RWPE1 (cell line): ENCODE results near the gene DNAH14.
"Not testable (repeated sequence)": the region's sequence is repeated elsewhere in the genome, so short reads cannot be mapped to it uniquely, and the experiment has no call there.

Experiments
- CTCF ChIA-PET: fragments of 350-600 bp; sonication (Branson Sonifier 250); formaldehyde crosslinking; extraction: SDS; loops from one replicate; lab custom pipeline; 2021; lab: Yijun Ruan, JAX
- POLR2A ChIA-PET: fragments of 400-600 bp; formaldehyde crosslinking; extraction: SDS; loops from one replicate; lab custom pipeline; 2020; ENCODE audit warnings: antibody characterized with exemption; ENCODE audit not compliant: low non-redundant PET; lab: Yijun Ruan, JAX
- DNase-seq: peaks from one replicate; pipeline ENCODE4 v3.0.0; 2012; ENCODE audit warnings: low spot score
- H3K27ac ChIP-seq: fragments of 450-650 bp; 2 replicates; pipeline ENCODE4 v1.5.1; 2017
- TF ChIP-seq, protein P1 (sequence below): fragments of 450-650 bp; conservative IDR thresholded peaks from 2 replicates; pipeline ENCODE4 v1.5.1; 2017; ENCODE audit warnings: low read depth, mild to moderate bottlenecking

Gene DNAH14

DNA sequence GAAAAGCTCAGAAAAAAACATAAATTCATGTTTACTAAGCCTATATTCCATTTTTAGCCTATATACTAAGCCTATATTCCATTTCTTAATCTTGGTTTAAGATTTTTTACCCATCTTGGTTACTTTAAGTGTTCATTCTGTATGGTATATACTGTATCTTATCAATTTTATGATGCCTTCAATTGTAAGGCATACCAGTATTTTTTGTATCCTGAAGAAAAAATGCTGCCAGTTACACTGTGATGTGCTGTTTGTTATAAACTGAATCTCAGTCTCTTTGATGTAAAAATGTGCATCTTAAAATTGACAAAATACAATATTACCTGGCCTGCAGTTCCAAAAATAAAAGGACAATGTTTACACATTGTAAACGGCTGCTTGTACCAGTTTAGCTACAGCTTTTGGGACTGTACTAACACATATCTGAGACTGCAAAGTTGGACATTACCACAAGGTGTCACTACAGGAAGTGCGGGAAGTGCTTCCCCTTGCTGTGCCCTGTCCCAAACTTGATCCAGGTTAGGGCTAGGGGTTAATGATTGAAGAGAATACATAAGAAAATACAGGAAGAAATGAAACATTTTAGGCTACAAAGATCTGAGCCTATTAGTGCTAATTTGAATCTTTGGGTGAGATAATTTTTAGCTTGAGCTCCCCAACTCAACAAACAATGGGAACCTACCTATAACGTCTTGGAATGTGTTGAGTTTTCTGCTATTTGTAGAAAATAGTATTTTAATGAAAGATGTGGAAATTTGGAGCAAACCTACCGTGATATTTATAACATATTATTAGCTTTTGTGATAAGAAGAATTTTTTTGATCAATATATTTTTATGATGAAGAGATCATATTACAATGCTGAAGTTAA is 389.5 kb downstream of the DNAH14 start:
- TF ChIP-seq, protein P1, sequence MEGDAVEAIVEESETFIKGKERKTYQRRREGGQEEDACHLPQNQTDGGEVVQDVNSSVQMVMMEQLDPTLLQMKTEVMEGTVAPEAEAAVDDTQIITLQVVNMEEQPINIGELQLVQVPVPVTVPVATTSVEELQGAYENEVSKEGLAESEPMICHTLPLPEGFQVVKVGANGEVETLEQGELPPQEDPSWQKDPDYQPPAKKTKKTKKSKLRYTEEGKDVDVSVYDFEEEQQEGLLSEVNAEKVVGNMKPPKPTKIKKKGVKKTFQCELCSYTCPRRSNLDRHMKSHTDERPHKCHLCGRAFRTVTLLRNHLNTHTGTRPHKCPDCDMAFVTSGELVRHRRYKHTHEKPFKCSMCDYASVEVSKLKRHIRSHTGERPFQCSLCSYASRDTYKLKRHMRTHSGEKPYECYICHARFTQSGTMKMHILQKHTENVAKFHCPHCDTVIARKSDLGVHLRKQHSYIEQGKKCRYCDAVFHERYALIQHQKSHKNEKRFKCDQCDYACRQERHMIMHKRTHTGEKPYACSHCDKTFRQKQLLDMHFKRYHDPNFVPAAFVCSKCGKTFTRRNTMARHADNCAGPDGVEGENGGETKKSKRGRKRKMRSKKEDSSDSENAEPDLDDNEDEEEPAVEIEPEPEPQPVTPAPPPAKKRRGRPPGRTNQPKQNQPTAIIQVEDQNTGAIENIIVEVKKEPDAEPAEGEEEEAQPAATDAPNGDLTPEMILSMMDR: peak; percentile 81
- POLR2A ChIA-PET: no interaction called here
- H3K27ac ChIP-seq: no peak overlapping the region
- peak; percentile 72 for DNase-seq
- CTCF ChIA-PET: interaction anchor here (0.5 to 2.3 kb wide), 24 partner anchors 9 to 669 kb away, joined by 3 to 23 read pairs (median 3); no protein-coding TSS in a partner anchor

DNA sequence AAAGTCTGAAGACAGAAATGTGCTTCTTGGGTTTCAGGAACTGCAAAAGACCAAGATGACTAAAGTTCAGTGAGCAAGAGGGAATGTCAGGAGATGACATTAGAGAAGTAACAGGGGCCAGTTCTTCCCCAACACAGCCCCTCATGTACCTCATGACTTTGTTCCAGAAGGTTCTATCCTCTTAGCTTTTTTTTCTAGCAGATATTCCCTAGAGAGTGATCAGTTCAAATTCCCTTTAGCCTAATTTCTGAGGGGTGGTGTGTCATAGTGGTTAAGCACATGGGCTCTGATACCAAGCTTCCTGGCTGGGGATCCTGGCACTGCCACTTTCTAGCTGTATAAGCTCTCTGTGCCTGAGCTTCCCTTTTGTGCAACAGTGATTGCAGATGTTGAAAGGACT is 390.4 kb downstream of the DNAH14 start:
- ChIA-PET POLR2A (no interaction called here), CTCF (interaction anchor here (0.6 to 2.3 kb wide), 8 partner anchors 8 to 788 kb away, joined by 3 to 23 read pairs (median 8); no protein-coding TSS in a partner anchor)
- no peak overlapping the region for H3K27ac ChIP-seq
- DNase-seq: no peak
- TF ChIP-seq, protein P1: no peak

DNA sequence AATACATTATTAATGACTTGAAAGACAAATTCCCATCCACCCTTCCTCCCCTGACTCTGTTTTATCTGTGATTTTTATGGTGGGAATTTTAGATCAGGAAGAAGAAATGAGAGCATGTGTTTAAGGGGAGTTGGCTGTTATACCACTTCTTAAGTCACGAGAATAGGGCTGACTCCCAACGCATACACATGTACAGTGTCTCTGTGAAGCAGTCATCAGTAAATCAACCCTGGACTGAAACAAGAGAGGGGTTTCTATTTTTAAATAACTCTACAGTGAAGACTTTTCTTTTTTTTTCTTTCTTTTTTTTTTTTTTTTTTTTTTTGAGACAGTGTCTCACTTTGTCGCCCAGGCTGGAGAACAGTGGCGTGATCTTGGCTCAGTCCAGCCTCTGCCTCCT is 392.3 kb downstream of the DNAH14 start:
- TF ChIP-seq, protein P1: no peak
- DNase-seq: no peak
- H3K27ac ChIP-seq: no peak overlapping the region
- ChIA-PET CTCF (no interaction called here), POLR2A (no interaction called here)

DNA sequence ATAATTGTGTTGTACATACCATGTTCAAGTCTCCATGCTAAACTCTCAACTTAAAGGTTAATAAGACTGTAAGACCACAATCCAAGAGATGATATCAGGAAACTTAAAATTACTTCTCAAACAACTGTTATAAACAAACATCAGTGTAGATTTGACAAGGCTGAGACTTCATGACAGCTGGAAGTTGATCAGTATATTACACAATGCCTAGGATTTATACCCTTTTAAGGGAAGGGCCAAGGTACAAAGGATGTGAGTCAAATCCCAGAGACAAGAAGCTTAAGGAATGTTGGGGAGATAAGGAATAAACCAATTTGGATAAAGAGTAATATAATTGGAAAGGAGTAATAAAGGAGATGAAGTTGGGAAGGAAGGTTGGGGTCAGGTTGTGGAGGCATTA is 399.6 kb downstream of the DNAH14 start:
- ChIA-PET CTCF (interaction anchor here (1.5 to 3.5 kb wide), 2 partner anchors 10 to 14 kb away, joined by 4 to 23 read pairs; no protein-coding TSS in a partner anchor), POLR2A (no interaction called here)
- peak; percentile 20 for DNase-seq
- TF ChIP-seq, protein P1: no peak
- H3K27ac ChIP-seq: no peak overlapping the region

DNA sequence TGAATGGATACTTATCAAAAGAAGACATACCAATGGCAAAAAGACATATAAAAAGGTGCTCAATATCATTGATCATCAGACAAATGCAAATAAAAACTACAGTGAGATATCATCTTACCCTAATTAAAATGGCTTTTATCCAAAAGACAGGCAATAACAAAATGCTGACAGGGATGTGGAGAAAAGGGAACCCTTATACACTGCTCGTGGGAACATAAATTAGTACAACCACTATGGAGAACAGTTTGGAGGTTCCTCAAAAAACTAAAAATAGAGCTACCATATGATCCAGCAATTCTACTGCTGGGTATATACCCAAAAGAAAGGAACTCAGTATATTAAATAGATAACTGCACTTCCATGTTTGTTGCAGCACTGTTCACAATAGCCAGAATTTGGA is 400.5 kb downstream of the DNAH14 start:
- DNase-seq, POLR2A ChIA-PET, H3K27ac ChIP-seq: not testable (repeated sequence)
- CTCF ChIA-PET: interaction anchor here (1.5 to 3.5 kb wide), 2 partner anchors 11 to 13 kb away, joined by 4 to 23 read pairs; no protein-coding TSS in a partner anchor

DNA sequence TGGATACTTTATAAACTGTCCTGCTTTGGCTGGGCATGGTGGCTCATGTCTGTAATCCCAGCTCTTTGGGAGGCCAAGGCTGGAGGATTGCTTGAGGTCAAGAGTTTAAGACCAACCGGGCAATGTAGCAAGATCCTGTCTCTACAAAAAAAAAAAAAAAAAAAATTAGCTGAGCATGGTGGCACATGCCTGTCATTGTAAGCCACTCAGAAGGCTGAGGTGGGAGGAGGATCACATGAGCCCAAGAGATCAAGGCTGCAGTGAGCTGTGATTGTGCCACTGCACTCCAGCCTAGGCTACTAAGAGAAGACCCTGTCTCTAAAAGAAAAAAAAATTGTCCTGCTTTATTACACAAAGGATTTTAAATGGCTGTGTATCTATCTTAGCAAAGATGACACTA is 403.2 kb downstream of the DNAH14 start:
- TF ChIP-seq, protein P1: no peak
- POLR2A ChIA-PET: no interaction called here
- no peak for DNase-seq
- CTCF ChIA-PET: interaction anchor here (0.6 to 0.9 kb wide), 2 partner anchors 14 to 182 kb away, joined by 3 to 4 read pairs; no protein-coding TSS in a partner anchor
- no peak overlapping the region for H3K27ac ChIP-seq

DNA sequence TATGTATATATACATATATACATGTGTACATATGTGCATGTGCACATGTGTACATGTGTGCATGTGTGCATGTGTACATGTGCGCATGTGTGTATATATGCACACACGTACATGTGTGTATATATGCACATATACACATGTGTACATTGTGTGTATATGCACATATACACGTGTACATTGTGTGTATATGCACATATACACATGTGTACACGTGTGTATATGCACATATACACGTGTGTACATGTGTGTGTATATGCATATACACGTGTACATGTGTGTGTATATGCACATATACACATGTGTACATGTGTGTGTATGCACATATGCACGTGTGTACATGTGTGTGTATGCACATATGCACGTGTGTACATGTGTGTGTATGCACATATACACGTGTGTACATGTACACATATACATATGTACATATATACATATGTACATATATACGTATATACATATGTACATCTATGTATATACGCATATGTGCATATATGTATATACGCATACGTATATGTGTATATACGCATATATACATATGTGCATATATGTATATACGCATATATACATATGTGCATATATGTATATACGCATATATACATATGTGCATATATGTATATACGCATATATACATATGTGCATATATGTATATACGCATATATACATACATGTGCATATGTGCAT is 405.8 kb downstream of the DNAH14 start:
- DNase-seq, POLR2A ChIA-PET, CTCF ChIA-PET, H3K27ac ChIP-seq: not testable (repeated sequence)
